ENCODE data around the gene GBX1.

The GBX1 gene

DNA sequence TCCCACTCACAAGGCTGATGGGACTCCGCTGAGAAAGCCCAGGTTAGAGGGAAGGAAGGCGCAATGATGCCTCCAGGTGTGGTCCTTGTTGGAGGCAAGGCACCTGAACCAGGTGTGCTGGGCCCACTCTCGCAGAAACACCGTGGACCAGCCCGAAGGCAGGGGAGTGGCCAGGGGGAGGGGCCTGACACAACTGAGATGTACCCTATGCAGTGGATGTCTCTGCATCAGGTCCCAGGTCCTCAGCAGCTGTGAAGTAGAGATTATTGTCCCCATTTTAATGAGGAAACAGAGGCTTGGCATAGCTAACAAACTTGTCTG is 32.0 kb downstream of the GBX1 start:
- DNase-seq (ENCODE audit: low read depth), result no peak
- H3K4me3 ChIP-seq (ENCODE audit: low read depth, low read length), result no peak overlapping the region
- TF ChIP-seq, protein P1, sequence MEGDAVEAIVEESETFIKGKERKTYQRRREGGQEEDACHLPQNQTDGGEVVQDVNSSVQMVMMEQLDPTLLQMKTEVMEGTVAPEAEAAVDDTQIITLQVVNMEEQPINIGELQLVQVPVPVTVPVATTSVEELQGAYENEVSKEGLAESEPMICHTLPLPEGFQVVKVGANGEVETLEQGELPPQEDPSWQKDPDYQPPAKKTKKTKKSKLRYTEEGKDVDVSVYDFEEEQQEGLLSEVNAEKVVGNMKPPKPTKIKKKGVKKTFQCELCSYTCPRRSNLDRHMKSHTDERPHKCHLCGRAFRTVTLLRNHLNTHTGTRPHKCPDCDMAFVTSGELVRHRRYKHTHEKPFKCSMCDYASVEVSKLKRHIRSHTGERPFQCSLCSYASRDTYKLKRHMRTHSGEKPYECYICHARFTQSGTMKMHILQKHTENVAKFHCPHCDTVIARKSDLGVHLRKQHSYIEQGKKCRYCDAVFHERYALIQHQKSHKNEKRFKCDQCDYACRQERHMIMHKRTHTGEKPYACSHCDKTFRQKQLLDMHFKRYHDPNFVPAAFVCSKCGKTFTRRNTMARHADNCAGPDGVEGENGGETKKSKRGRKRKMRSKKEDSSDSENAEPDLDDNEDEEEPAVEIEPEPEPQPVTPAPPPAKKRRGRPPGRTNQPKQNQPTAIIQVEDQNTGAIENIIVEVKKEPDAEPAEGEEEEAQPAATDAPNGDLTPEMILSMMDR (conservative IDR thresholded peaks at IDR 0.05; ENCODE audit: low read depth, low read length), result no peak

DNA sequence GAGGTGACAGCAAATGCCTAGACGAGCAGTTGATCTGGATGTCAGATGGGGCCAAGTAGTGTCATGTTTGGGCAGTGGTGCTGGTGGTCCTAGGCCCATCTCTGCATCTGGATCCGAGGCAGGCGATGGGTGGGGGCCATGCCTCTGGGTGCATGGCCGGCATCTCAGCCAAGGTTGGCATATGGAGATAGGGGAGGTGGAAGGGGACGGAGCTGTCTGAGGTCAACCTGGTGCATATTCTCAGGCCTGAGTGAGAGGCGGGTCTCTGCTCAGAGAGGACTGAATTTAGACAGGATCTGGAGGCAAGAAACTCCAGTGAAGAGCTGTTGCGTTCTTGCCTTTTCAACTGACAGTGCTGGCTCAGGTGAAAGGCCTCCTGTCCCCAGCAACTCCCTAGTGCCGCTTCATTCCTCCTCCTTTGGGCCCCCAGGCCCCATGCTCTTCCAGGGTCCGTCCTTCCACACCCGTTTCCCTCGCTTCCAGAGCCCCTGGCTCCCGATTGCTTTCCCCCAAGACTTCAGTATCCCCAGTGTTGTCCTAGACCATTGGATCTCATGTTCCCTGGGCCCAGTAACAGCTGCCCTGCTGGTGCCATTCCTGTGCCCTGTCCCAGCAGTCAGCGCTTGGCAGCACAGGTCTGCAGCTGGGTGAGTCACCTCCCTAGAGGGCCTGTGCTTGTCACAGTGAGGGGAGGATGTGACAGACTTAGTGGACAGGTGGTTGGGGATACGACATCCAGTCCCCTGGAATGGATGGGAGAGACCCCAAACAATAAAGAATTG is 32.6 kb downstream of the GBX1 start:
- no peak overlapping the region for H3K4me3 ChIP-seq (ENCODE audit: low read depth, low read length)
- TF ChIP-seq, protein P1 (conservative IDR thresholded peaks at IDR 0.05; ENCODE audit: low read depth, low read length), result no peak
- no peak for DNase-seq (ENCODE audit: low read depth)

DNA sequence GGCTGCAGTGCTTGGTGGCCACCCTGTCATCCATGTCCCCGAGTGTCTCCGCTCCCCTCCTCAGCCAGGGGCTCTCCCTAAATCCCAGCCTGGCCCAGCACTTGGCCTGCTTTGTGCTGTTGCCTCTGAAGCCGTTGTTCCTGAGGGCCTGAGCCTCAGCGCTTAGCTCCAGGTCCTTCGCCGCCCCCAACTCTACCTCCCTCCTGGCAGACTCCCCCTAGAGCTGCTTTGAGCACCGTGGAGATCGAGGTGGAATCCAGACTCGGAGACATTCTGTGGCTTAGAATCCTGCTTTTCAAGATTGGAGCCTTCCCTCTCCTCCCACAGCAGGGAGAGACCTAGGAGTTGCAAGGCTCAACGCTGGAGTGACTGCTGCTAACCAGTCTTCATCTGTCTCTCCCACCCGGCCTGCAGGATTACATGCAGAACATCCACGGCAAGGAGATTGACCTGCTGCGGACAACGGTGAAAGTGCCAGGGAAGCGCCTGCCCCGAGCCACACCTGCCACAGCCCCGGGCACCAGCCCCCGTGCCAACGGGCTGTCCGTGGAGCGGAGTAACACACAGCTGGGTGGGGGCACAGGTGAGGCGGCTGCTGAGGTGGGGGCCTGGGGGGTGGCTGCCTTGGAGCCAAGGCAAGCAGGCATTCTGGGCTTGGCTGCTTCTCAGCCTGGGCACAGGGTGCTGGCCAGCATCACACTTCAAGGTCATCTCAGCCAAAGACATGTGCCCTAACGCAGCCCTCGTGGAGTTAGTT is 33.3 kb downstream of the GBX1 start:
- TF ChIP-seq, protein P1 (conservative IDR thresholded peaks at IDR 0.05; ENCODE audit: low read depth, low read length), result no peak
- DNase-seq (ENCODE audit: low read depth), result no peak
- H3K4me3 ChIP-seq (ENCODE audit: low read depth, low read length), result no peak overlapping the region

DNA sequence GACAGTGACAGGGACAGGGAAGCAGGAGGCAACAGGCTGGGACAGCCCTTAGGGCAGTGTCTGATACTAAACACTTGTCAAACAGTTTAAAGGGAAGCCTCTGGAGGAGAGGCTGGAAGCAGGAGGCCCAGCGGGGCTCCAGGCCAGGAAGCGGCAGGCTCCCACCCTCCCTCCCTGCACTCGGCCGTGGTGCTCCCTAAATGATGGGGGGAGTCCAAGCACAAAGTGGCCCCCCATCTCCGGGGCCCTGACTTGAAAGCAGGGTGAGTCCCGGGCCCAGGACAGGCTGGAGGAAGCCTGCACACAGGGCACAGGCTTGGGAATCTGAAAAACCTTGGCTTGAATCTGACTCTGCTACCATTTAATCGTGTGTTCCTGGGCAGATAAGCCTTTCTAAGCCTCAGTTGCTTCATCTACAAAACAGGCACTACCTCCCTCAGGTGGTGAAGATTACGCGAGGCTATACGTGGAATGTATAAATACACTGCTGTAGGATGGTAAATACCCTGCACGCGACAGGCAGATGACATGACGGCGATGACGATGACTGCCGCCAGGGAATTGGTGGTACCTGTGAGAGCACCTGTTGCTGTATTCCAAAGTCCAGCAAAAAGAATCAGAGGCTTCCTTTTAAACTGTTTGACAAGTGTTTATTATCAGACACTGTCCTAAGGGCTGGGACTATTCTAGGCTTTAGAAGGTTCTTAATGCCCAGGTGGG is 34.1 kb downstream of the GBX1 start:
- TF ChIP-seq, protein P1 (conservative IDR thresholded peaks at IDR 0.05; ENCODE audit: low read depth, low read length), result no peak
- H3K4me3 ChIP-seq (ENCODE audit: low read depth, low read length), result no peak overlapping the region
- DNase-seq (ENCODE audit: low read depth), result no peak

DNA sequence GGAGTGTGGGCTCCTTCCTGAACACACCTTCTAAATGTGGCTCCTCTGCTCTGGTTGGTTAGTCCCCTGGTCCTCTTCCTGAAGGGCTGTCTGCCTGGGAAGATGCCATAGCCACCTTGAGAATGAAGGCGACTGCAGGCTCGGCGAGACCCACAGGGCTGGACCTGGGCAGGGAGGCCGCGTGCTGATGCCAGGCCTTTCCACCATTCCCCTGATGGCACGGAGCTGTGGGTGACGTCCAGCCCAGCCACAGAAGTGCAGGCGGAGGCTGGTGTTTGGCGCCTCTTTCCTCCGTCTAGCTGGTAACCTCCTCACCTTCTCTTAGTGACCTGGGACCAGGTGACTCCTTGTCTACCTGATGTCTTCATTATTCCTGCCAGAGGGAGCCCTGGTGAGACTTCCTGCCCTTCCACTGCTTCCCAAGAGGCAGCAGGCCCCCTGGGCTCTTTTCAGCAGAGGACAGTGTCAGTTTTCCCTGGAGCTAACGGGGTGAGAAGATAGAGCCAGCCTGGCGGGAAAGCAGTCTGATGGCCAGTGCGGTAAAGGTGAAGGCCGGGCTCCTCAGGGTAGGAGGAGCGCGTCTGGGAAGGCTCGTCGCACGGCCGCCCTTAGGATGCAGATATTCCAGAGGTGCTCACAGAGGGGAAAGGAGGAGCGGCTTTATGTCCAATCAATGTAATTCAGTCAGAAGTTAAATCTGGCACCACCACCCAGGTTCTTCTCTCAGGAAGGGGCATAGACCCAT is 34.9 kb downstream of the GBX1 start:
- TF ChIP-seq, protein P1 (conservative IDR thresholded peaks at IDR 0.05; ENCODE audit: low read depth, low read length), result no peak
- no peak for DNase-seq (ENCODE audit: low read depth)

DNA sequence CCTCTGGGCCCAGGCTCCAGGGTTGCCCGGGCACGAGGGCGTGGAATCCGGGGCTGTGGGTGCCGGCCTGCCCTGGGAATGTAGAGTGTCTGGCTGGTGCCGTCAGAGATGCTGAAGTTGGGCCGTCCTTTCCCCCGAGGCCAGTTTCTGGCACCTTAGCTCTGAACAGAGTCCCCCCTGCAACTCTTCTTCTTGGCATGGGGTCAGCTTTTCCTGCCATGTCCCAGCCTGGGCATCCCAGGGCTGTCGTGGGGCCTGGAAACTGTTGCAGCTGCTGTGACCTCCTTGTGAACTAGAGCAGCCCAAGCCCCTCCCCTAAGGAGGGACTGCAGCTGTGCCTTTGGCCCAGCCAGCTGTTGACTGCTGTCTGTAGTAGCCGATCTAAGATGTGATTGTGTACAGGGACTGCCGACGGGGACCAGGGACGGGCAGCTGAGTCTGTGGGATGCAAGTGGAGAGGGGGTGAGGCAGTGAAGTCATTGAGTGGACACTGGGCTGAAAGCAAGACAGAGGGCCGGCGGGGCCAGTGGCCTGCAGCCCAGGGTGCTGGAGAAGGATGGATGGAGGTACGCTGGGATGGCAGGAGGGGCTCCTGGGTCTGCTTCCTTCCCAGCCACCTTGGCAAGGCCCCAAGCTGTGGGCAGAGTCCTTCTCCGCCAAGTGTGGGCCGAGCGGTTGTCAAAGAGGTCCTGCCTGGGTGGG is 35.8 kb downstream of the GBX1 start:
- DNase-seq (ENCODE audit: low read depth), result no peak
- TF ChIP-seq, protein P1 (conservative IDR thresholded peaks at IDR 0.05; ENCODE audit: low read depth, low read length), result no peak

More for the DNA sequence above, 34.9 kb downstream of the GBX1 start:
- no peak overlapping the region for H3K4me3 ChIP-seq (ENCODE audit: low read depth, low read length)

More for the DNA sequence above, 35.8 kb downstream of the GBX1 start:
- H3K4me3 ChIP-seq (ENCODE audit: low read depth, low read length), result no peak overlapping the region

All from choroid plexus epithelial cell (primary cell).